Measurements from ENCODE around the gene DNAJA3. TPM values are rescaled to one million over a fixed set of nuclear protein-coding genes. Genes with fewer than 3 reads are reported as not detected.
A peak's percentile ranks its signal among the peaks of the same experiment; 100 is the strongest.

Gene DNAJA3
- total RNA-seq, 6 experiments from 2014 or later = 36.4 to 110 (median 49.0) TPM

- peak overlapping the region; percentile 22 to 71 (median 47) for H3K27ac ChIP-seq
- H3K4me1 ChIP-seq = peaks cover 0 to 48% (median 22%) of the 10 kb centered on the region in 4 donors
- TF ChIP-seq POLR2A (IDR thresholded peaks at IDR 0.05) (no peak), CTCF (IDR thresholded peaks at IDR 0.05) (no peak)
- WGBS (ENCODE audit: insufficient coverage, low coverage, low lambda C conversion rate, missing lambda C conversion rate) = 11% methylated on average over 1 of the region's 1 CpG
- peaks cover 0 to 11% (median 4%) of the 10 kb centered on the region in 4 donors for H3K36me3 ChIP-seq
- H3K27me3 ChIP-seq = no peaks in the 10 kb centered on the region
- no peaks in the 10 kb centered on the region for H3K9me3 ChIP-seq
- no peak overlapping the region for H3K4me3 ChIP-seq
- DNase-seq (peak in 1 of 3 donors; percentile 7), ATAC-seq (peak in 3 of 4 donors; percentile 40 to 64 (median 46))
- intact Hi-C loops (cut with DNase I) = no loop called here
Measured at GRCh38 chr16:4488499-4488967, 62.9 kb downstream of the DNAJA3 start.

DNA sequence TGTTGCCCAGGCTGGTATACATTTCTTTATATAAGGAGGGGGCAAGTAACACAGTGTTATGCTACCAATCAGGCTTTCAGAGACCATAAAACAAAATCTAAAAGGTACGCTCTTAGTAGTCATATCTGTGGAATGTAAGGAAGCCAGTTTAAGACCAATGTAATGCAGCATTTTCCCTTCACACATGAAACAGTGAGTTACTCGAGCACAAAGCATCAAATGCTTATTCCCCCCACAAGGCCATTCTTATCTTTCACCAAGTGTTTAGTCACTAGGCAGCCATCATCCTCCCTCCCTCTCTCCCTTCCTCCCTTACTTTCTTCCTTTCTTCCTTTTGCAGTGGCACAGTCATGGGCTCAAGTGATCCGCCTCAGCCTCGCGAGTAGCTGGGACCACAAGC lies 63.4 kb downstream of the DNAJA3 start:
- Histone ChIP-seq H3K4me1 (peaks cover 0 to 48% (median 22%) of the 10 kb centered on the region in 4 donors), H3K4me3 (no peak overlapping the region), H3K36me3 (peaks cover 0 to 11% (median 3%) of the 10 kb centered on the region in 4 donors), H3K27me3 (no peaks in the 10 kb centered on the region), H3K27ac (peak overlapping the region; percentile 22 to 71 (median 47)), H3K9me3 (no peaks in the 10 kb centered on the region)
- ATAC-seq = no peak
- 89% methylated on average over 5 of the region's 5 CpGs for WGBS (ENCODE audit: insufficient coverage, low coverage, low lambda C conversion rate, missing lambda C conversion rate)
- intact Hi-C loops (cut with DNase I) = no loop called here
- no peak for DNase-seq
- no peak for TF ChIP-seq POLR2A (IDR thresholded peaks at IDR 0.05)
- no peak for TF ChIP-seq CTCF (IDR thresholded peaks at IDR 0.05)

DNA sequence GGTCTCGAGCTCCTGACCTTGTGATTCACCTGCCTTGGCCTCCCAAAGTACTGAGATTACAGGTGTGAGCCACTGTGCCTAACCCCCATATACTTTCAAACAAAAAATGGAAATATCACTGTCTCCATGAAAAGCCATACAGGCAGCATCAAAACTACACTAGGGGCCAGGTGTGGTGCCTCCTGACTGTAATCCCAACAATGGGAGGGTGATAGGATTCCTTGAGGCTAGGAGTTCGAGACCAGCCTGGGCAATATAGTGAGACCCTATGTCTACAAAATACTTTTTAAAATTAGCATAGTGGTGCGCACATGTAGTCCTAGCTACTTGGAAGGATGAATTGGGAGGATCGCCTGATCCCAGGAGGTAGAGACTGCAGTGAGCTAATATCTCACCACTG lies 66.2 kb downstream of the DNAJA3 start:
- Histone ChIP-seq H3K36me3 (peaks cover 0 to 6% (median 3%) of the 10 kb centered on the region in 4 donors), H3K27ac (no peak overlapping the region), H3K4me1 (peaks cover 0 to 32% (median 13%) of the 10 kb centered on the region in 4 donors), H3K27me3 (no peaks in the 10 kb centered on the region), H3K9me3 (no peaks in the 10 kb centered on the region), H3K4me3 (no peak overlapping the region)
- intact Hi-C loops (cut with DNase I) = no loop called here
- DNase-seq = no peak
- no peak for ATAC-seq
- WGBS (ENCODE audit: insufficient coverage, low coverage, low lambda C conversion rate, missing lambda C conversion rate) = 98% methylated on average over 4 of the region's 4 CpGs
- TF ChIP-seq POLR2A (IDR thresholded peaks at IDR 0.05) (no peak), CTCF (IDR thresholded peaks at IDR 0.05) (no peak)

GRCh38 chr16:4494746-4495490 lies 69.2 kb downstream of the DNAJA3 start:
- no peak for ATAC-seq
- WGBS (ENCODE audit: insufficient coverage, low coverage, low lambda C conversion rate, missing lambda C conversion rate) = 77% methylated on average over 6 of the region's 6 CpGs

More at GRCh38 chr16:4494746-4495490, 69.2 kb downstream of the DNAJA3 start:
- Histone ChIP-seq H3K27ac (no peak overlapping the region), H3K36me3 (peaks cover 0 to 7% (median 3%) of the 10 kb centered on the region in 4 donors), H3K4me1 (peaks cover 0 to 2% (median 0%) of the 10 kb centered on the region in 4 donors), H3K27me3 (no peaks in the 10 kb centered on the region), H3K4me3 (no peak overlapping the region), H3K9me3 (no peaks in the 10 kb centered on the region)
- intact Hi-C loops (cut with DNase I) = no loop called here
- TF ChIP-seq POLR2A (IDR thresholded peaks at IDR 0.05) = no peak
- no peak for TF ChIP-seq CTCF (IDR thresholded peaks at IDR 0.05)
- DNase-seq = no peak

Measured in right lobe of liver (tissue), 6 donors.